ENCODE results near the gene NARF.

DNA sequence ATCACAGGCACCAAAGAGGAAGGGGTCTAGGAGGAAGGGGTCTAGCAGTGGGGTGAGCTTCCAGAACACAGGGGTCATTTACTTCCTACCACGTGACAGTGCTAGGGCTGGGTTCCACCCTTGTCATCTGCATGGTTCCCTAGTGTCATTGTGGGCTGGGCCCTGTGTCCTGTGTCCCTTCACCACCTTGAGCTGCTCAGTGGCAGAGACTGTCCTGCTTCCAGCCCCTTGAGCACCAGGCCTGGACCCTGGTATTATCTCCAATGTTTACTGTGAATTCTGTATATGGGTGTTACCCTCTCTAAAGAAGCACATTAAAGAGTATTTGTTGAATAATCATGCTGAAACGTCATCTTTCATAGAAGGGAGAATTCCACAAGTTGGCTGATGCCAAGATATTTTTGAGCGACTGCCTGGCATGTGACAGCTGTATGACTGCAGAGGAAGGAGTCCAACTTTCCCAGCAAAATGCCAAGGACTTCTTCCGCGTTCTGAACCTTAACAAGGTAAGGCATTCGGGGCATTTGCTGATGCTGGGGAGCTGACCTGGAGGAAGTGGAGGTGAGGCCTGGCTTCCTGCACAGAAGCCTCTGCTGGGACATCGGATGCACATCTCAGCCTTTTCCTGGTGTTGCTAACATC is 5.5 kb downstream of the NARF start:
- TF ChIP-seq, protein P1, sequence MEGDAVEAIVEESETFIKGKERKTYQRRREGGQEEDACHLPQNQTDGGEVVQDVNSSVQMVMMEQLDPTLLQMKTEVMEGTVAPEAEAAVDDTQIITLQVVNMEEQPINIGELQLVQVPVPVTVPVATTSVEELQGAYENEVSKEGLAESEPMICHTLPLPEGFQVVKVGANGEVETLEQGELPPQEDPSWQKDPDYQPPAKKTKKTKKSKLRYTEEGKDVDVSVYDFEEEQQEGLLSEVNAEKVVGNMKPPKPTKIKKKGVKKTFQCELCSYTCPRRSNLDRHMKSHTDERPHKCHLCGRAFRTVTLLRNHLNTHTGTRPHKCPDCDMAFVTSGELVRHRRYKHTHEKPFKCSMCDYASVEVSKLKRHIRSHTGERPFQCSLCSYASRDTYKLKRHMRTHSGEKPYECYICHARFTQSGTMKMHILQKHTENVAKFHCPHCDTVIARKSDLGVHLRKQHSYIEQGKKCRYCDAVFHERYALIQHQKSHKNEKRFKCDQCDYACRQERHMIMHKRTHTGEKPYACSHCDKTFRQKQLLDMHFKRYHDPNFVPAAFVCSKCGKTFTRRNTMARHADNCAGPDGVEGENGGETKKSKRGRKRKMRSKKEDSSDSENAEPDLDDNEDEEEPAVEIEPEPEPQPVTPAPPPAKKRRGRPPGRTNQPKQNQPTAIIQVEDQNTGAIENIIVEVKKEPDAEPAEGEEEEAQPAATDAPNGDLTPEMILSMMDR (IDR thresholded peaks at IDR 0.05): no peak
- no peak for TF ChIP-seq BHLHE40 (IDR thresholded peaks at IDR 0.05; ENCODE audit: low read depth, low read length)
- no peak for TF ChIP-seq HDAC2 (IDR thresholded peaks at IDR 0.05)
- no peak for TF ChIP-seq POLR2A (IDR thresholded peaks at IDR 0.05; ENCODE audit: low read length)
- TF ChIP-seq NPAS2 (CRISPR knock-in tag; IDR thresholded peaks at IDR 0.05; ENCODE audit: borderline replicate concordance): no peak
